H4 (cell line): ENCODE measurements around the gene RRP7A. TPM values are rescaled to one million over a fixed set of nuclear protein-coding genes. Genes with fewer than 3 reads are reported as not detected.
"Not testable (repeated sequence)": the region's sequence is repeated elsewhere in the genome, so short reads cannot be mapped to it uniquely, and the experiment has no call there.

Source experiments
- DNase-seq: peaks from one replicate; pipeline ENCODE4 v3.0.0-alpha.2; 2015; ENCODE audit warnings: low spot score
- total RNA-seq: library from RNA; depleted of rRNA; stranded (reverse); fragments of >200 nt; shearing (Covaris generic); gene quantifications from 2 replicates; pipeline ENCODE4 v1.2.3, GENCODE V29; 2014; rRNA removed

The RRP7A gene, protein sequence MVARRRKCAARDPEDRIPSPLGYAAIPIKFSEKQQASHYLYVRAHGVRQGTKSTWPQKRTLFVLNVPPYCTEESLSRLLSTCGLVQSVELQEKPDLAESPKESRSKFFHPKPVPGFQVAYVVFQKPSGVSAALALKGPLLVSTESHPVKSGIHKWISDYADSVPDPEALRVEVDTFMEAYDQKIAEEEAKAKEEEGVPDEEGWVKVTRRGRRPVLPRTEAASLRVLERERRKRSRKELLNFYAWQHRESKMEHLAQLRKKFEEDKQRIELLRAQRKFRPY
- total RNA-seq = 20.2 and 26.5 TPM in 2 replicates

DNA sequence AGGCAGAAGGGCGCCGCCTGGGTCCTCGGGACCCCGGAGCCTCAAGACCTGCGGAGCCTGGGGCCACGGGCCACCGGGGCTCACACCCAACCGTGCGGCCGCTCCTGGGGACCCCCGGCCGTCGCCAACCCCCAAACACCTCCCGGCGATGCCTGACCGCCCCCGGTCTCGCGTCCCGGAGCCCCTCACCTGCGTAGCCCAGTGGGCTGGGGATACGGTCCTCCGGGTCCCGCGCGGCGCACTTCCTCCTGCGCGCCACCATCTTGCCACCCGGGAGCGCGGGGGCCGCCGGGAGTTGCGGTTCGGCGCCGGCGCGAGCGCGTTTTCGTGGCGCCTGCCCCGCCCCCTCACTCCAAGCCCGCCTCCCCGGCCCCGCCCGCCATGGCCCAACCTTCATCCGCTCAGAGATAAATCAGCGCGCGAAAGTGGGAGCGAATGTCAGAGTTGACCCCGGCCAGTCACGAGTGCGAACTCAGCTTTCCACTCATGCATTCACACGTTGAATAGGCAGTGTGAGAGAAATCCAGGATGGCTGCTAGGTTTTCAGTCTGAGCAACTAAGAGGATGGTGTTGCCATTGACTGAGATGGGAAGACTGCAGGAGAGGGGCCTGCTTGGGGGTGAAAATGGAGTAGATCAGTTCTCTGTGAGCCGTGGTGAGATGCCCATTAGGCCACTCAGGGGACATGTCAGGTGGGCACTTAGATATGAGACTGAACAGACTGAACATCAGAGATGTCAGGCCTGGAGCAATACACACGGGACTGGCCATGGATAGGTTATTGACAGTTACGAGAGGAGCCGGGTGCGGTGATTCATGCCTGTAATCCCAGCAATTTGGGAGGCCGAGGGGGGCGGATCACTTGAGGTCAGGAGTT, at the start of gene RRP7A:
Gene RRP7A (minus strand): TSS at position 272 of the 877 bp plus-strand sequence. CDS start 10 bp downstream, at position 262.
- peak; percentile 31 for DNase-seq

DNA sequence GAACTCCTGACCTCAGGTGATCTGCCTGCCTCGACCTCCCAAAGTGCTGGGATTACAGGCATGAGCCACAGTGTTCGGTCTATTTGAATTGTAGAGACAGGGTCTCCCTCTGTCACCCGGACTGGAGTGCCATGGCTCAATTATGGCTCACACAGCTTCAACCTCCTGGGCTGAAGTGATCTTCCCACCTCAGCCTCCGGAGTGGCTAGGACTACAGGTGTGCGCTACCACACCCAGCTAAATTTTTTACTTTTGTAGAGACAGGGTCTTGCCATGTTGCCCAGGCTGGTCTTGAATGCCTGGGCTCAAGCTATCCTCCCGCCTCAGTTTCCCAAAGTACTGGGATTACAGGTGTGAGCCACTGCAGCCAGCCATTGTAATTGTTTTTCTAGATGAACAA, 48.4 kb upstream of the RRP7A start:
- DNase-seq = not testable (repeated sequence)

DNA sequence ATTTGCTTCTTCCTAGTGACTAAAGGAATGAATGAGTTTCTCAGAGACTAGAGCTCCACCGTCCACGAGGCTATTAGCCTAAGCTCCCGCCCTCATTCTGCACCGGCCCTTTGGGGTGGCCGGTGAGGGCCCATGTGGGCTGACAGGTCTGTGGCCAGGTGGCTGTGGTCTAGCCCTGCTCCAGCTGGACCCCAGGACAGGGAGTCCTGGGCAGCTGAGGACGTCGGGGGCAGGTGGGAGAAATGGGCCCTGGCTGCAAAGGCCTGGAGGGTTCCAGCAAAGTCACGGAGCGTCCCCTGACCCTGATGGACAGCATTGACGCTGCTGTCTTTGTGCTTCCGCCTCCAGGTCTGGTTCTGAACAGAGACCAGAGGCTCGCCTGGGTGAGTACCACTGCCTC, 46.4 kb upstream of the RRP7A start:
- DNase-seq = no peak

DNA sequence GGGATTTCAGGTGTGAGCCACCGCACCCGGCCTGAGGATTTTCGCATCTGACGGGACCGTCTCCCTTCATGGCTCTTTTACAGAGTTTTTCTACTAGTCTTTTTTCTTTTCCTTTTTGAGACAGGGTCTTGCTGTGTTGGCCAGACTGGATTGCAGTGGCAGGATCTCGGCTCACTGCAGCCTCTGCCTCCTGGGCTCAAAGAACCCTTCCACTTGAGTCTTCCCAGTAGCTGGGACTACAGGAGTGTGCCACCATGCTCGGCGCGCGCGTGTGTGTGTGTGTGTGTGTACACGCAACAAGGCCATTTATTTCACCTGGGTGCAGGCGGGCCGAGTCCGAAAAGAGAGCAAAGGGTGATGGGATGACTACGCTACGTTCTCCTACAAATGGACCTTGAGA, 45.1 kb upstream of the RRP7A start:
- DNase-seq = no peak

DNA sequence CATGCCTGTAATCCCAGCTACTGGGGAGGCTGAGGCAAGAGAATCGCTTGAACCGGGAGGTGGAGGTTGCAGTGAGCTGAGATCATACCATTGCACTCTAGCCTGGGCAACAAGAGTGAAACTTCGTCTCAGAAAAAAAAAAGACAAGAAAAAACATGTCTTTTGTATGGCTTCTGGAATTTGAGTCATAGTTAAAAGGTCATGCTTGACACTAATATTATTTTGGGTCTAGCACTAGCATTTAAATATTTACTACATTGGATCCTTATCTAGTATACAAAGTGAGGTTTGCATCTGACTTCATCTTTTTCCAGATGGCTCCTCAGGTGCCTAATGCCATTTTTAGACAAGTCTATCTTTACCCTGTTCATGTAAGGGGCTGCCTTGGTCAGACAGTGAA, 44.3 kb upstream of the RRP7A start:
- DNase-seq = not testable (repeated sequence)

DNA sequence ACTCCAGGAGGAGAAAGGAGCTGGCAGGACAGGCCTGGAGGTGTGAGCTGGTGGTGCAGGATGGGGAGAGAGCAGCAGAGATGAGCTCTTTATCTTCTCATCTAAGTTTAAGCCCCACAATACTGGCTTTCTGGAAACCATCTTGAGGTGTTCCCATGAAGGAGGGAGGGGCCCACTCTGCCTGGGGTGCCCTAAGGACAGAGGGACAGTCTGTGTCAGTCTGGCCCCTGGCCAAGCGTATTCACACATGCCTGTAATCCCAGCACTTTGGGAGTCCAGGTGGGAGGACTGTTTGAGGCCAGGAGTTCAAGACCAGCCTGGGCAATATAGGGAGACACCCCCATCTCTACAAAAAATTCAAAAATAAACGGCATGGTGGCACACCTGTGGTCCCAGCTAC, 43.1 kb upstream of the RRP7A start:
- no peak for DNase-seq

DNA sequence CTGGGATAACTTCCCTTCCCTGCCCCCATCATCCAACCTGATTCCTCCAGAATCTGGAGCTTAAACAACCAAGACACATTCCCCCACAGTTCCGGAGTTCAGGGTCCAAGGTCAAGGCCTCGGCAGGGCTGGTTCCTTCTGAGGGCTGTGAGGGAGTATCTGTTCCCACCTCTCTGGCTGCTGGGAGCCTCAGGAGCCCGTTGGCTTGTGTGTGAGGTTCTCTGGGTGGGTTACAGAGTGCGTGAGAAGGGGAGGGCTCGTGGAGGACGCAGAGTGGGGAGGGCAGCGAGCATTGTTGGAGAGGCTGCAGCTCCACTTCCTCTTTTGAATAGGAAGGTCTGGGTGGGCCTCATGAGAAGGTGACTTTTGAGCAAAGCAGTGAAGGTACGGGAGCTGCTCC, 42.7 kb upstream of the RRP7A start:
- DNase-seq = no peak

DNA sequence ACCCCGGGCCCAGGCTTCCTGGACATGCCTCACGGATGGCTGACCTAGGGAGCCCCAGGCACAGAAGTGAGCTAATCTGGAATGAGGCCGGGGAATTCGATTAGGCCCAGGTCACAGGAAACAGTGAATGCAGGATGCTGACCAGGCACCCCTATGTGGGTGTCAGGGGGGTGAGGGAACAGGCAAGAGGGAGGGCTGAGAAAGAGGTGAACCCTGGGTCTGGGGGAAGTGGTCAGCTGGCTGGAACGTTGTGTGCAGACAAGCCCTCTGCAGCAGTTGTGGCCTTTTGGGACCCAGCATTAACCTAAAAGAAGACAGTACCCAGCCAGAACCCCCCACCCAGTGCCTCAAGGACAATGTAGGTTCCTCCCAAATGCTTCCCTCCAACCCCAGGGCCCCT, 42.3 kb upstream of the RRP7A start:
- DNase-seq = no peak

DNA sequence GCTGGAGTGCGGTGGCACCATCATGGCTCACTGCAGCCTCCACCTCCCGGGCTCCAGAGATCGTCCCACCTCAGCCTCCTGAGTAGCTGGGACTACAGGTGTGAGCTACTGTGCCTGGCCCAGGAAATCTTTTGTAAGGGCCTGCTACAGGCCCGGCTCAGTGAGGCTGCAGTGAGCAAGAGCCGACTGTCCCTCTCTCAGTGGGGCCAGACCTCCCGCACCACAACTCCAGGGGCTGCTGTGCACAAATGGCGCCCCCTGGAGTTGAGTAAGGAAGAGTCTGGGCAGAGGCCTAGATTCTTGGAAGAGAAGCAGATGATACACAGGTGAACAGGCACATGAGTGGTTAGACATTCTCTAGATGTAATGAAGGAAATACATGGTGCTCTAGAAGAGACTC, 41.2 kb upstream of the RRP7A start:
- no peak for DNase-seq

DNA sequence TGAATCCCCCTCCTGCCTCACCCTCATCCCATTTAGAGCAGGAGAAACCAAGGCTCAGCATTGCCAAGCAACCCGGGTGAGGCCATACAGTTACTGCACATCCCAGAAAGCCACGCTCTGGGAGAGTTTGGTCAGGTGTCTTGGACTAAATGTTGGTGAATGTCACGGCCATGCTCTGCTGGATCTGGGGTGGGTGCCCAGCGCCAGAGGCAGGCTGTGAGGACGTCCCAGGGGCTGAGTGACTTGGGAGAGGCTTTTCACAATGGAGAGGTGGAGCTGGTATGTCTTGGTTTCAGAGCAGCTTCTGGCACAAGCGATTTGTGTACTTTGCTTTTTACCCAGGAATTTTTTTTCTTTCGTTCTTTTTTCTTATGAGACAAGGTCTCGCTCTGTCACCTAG, 40.8 kb upstream of the RRP7A start:
- DNase-seq = no peak

DNA sequence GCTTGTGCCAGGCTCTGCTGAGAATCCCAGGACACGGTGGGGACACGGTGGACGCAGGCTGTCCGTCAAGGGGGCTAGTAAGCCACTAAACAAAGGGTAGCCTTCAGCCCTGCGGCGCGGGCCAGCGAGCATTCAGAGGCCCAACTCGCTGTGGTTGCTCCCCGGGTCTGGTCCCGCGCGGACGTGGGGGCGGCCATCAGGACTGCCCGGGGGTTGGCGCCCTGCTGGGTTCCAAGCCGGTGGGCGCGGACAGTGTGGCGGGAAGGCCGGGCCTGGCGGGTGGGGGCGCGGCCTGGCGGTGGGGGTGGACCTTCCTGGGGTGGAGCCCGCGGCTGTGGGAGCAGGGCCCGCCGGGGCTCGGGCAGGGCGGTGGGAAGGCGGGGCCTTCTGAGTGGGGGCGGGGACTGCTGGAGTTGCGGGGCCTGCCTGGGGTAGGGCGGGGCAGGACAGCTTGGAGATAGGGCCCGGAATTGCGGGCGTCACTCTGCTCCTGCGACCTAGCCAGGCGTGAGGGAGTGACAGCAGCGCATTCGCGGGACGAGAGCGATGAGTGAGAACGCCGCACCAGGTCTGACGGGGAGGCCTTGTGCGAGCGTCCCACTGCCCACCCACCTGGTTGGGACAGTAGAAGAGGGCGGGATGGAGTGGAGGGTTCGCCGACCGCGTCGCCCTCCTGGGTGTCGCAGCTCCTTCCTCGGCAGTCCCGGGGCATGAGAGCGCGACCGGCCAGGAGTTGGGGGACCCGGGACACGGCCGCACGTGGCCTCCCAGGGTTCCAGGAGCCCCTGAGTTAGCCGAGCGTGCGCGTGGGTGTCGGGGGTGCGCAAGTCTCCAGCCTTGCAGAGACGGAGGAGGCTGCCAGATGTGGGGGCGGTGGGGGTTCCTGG, 34.1 kb upstream of the RRP7A start, which contains the start of gene SERHL2:
Gene SERHL2 (plus strand): TSS at position 482 of the 887 bp plus-strand sequence. CDS start 65 bp downstream, at position 547.
- DNase-seq = no peak

DNA sequence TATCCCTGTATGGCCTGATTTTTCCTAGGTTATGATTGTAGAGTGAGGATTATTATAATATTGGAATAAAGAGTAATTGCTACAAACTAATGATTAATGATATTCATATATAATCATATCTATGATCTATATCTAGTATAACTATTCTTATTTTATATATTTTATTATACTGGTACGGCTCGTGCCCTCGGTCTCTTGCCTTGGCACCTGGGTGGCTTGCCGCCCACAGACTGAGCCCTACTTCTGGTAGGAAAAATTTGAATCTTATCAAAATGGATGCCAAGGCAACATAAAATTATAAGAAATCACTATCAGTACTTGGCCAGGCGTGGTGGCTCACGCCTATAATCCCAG, 32.7 kb upstream of the RRP7A start:
- not testable (repeated sequence) for DNase-seq

DNA sequence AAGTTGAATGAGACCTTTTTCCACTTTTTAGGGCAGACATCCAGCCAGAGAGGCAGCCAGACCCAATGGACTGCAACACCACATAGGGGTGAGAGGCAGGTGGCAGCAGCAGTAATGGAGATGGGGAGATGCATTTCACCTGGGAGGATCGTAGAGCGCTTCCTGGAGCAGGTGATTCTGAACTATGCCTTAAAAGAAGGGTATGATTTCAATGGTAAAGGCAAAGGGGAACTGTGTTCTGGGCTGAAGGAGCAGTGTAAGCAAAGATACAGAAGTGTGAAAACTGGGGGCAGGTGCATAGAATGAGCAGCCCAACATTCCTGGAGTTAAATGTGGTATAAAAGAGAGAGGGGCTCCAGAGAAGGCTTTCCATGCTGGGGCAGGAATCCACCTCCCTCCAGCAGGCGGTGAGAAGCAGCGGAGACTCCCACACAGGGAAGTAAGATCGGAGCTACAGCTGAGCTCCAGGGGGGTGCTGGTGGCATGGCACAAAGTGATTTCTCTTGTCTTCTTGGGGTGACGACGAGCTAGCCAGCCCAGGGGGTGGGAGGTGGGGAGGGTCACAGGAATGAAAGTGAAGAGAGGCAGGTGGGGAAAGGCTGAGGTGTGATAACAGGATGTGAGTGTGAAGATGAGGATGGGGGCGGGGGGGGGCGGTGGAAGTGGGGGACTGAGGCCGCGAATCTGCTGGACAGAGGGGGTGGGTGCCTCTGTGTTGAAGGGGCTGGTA, 29.9 kb upstream of the RRP7A start:
- DNase-seq = no peak

DNA sequence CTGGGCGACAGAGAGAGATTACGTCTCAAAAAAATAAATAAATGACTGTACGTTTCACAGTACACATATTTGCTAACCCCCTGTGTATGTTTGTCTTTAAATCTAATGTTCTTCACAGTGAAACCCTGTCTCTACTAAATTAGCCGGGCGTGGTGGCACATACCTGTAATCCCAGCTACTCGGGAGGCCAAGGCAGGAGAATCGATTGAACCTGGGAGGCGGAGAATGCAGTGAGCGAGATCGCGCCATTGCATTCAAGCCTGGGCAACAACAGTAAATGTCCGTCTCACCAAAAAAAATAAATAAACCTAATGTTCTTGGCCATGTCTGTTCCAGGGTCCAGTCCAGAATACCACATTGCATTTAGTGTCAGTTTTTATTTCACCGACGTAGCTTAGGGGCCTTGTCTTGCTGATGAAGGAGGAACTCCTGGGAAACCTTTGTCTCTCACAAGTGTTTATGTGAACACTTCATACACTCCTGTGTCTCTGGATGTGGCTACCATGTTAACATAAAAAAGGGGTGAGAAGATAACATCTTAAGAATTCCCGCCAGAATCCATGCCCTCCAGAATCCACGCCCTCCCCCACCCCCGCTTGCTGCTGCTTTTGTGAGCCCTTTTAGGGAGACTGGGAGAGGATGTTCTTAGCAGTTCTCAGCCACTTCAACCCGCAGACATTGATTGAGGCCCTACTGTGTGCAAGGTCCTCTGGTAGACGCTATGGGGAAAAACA, 29.2 kb upstream of the RRP7A start:
- DNase-seq = no peak

DNA sequence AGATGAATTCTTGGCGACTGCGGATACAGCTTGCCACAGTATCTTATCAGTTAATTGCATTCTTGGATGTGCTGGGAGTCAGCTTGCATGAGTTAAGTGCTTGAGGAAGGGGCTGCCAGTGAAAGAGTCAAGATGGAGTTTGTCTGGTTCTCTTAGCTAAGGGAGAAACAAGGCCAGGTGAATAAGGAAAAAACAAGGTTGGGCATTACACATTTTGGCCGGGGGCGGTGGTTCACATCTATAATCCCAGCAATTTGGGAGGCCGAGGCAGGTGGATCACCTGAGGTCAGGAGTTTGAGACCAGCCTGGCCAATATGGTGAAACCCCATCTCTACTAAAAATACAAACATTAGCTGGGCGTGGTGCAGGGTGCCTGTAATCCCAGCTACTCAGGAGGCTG, 28.5 kb upstream of the RRP7A start:
- not testable (repeated sequence) for DNase-seq

DNA sequence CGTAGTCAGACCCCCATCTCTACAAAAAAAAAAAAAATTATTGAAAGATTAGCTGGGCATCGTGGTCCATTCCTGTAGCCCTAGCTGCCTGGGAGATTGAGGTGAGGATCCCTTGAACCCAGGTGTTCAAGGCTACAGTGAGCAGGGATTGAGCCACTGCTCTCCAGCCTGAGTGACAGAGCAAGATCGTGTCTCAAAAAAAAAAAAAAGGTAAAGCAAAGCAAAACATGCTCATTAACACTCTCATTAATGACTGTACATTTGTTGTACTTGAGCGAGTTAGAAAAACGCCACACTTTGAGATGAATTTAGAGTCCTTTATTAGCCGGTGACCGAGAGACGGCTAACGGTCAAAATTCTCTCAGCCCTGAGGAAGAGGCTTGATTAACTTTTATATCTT, 28.0 kb upstream of the RRP7A start:
- no peak for DNase-seq

DNA sequence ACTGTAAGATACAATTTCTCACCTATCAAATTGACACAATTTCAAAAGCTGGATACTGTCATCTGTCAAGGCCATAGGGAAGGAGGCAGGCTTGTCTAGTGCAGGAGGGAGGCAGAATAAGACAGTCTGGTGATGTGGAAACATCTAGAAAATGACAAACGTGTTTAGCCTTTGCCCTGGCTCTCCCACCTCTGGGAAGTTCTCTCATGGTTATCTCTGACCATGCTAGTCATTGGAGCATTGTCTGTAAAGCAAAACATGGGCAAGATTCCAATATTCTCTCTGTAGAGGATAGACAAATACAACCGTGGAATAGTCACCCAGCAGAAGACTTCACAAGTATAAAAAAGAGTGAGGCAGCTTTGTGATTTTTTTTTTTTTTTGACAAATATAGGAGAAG, 25.1 kb upstream of the RRP7A start:
- DNase-seq = no peak

DNA sequence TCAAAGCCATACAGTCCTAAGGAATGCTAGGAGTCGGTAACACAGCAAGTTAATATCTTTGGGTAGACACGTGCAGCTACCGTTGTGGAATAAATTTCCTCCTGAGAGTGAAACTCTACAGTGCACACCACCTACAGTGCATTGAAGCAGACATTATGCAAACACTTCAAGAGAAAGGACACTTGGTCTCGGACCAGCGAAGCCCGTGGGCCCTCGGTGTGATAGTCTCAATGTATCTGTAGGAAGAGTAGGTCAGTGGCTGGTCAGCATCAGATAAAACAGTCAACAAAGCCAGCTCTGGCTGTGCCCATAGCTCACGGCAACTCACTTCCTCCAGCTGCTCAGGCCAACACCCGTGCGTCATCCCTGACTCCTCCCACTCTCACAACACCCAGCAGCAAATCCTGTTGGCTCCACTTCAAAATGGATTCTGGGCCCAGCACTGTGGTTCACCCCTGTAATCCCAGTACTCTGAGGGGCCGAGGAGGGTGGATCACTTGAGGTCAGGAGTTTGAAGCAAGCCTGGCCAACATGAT, 19.7 kb upstream of the RRP7A start:
- DNase-seq = not testable (repeated sequence)

DNA sequence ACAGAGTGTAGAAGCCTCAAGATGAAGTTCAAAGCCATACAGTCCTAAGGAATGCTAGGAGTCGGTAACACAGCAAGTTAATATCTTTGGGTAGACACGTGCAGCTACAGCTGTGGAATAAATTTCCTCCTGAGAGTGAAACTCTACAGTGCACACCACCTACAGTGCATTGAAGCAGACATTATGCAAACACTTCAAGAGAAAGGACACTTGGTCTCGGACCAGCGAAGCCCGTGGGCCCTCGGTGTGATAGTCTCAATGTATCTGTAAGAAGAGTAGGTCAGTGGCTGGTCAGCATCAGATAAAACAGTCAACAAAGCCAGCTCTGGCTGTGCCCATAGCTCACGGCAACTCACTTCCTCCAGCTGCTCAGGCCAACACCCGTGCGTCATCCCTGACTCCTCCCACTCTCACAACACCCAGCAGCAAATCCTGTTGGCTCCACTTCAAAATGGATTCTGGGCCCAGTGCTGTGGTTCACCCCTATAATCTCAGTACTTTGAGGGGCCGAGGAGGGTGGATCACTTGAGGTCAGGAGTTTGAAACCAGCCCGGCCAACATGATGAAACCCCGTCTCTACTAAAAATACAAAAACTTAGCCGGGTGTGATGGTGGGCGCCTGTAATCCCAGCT, 17.7 kb upstream of the RRP7A start:
- DNase-seq = not testable (repeated sequence)

DNA sequence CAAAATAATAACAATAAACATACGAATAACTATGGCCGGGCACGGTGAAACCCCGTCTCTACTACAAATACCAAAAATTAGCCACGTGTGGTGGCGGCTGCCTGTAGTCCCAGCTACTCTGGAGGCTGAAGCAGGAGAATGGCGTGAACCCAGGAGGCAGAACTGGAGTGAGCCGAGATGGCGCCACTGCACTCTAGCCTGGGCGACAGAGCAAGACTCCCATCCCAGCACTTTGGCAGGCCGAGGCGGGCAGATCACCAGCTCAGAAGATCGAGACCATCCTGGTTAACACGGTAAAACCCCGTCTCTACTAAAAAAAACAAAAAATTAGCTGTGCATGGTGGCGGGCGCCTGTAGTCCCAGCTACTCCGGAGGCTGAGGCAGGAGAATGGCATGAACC, 17.0 kb upstream of the RRP7A start:
- not testable (repeated sequence) for DNase-seq
